OCI-LY7 (cell line): Measurements from ENCODE around the gene PICALM. TPM values are rescaled to one million over a fixed set of nuclear protein-coding genes. Genes with fewer than 3 reads are reported as not detected.

Source experiments
- BruUV-seq: library from RNA; stranded (reverse); fragments of 400-500 nt; replicated peaks from 2 replicates; lab custom pipeline; 2021; lab: Mats Ljungman, UMichigan
- CTCF ChIA-PET: fragments of 300-600 bp; sonication (Branson Sonifier 250); formaldehyde crosslinking; loops from one replicate; lab custom pipeline; 2022; ENCODE audit warnings: antibody characterized with exemption; ENCODE audit not compliant: unreplicated experiment; lab: Charles Lee
- POLR2A ChIA-PET: fragments of 300-600 bp; sonication (Branson Sonifier 250); formaldehyde crosslinking; loops from one replicate; lab custom pipeline; 2022; ENCODE audit warnings: antibody characterized with exemption; lab: Charles Lee
- DNase-seq: peaks from one replicate; pipeline ENCODE4 v3.0.0-alpha.2; 2015; ENCODE audit warnings: low spot score
- H2AFZ ChIP-seq: fragments of 200-600 bp; sonication (generic), shearing (Covaris generic); 2 replicates; pipeline ENCODE4 v1.6.1; 2014; ENCODE audit warnings: mild to moderate bottlenecking, antibody characterized with exemption, low read length, moderate library complexity
- H3K27ac ChIP-seq: fragments of 200-600 bp; sonication (generic); 2 replicates; pipeline ENCODE4 v1.5.1; 2014; ENCODE audit warnings: mixed run types, low read depth, mild to moderate bottlenecking, moderate library complexity, low read length, inconsistent platforms; ENCODE audit not compliant: poor library complexity, severe bottlenecking
- H3K36me3 ChIP-seq: fragments of 200-600 bp; sonication (generic); 2 replicates; pipeline ENCODE4 v1.6.1; 2014; ENCODE audit warnings: mild to moderate bottlenecking, antibody characterized with exemption, low read length, moderate library complexity, mixed read lengths; ENCODE audit not compliant: insufficient read depth
- H3K4me1 ChIP-seq: fragments of 200-600 bp; sonication (generic); 2 replicates; pipeline ENCODE4 v1.5.1; 2014; ENCODE audit warnings: mild to moderate bottlenecking, low read length; ENCODE audit not compliant: insufficient read depth, poor library complexity, severe bottlenecking
- H3K4me2 ChIP-seq: fragments of 200-600 bp; sonication (generic); 2 replicates; pipeline ENCODE4 v1.6.1; 2014; ENCODE audit warnings: mild to moderate bottlenecking, low read length
- H3K4me3 ChIP-seq: fragments of 200-600 bp; sonication (generic); 2 replicates; pipeline ENCODE4 v1.5.1; 2014; ENCODE audit warnings: mild to moderate bottlenecking, low read depth, low read length; ENCODE audit not compliant: poor library complexity, severe bottlenecking
- H3K79me2 ChIP-seq: fragments of 200-600 bp; sonication (generic); 2 replicates; pipeline ENCODE4 v1.6.1; 2016; ENCODE audit warnings: low read depth, mild to moderate bottlenecking, low read length, moderate library complexity, mixed read lengths; ENCODE audit not compliant: insufficient read depth
- H3K9me2 ChIP-seq: fragments of 200-600 bp; sonication (generic); 2 replicates; pipeline ENCODE4 v1.6.1; 2016; ENCODE audit warnings: mild to moderate bottlenecking, low read length, mixed read lengths; ENCODE audit not compliant: insufficient read depth
- H3K9me3 ChIP-seq: fragments of 200-600 bp; sonication (generic); 2 replicates; pipeline ENCODE4 v1.6.1; 2014; ENCODE audit warnings: mild to moderate bottlenecking, mixed run types, low read length, mixed read lengths
- H4K20me1 ChIP-seq: fragments of 200-600 bp; sonication (generic); 2 replicates; pipeline ENCODE4 v1.6.1; 2014; ENCODE audit warnings: mild to moderate bottlenecking, antibody characterized with exemption, low read length, moderate library complexity, mixed read lengths; ENCODE audit not compliant: insufficient read depth
- CTCF ChIP-seq: fragments of 200-600 bp; sonication (generic); conservative IDR thresholded peaks from 2 replicates; pipeline ENCODE4 v1.5.1; 2014; ENCODE audit warnings: mild to moderate bottlenecking, antibody characterized with exemption, low read length, moderate library complexity, mixed read lengths
- EZH2phosphoT487 ChIP-seq: fragments of 200-600 bp; sonication (generic); IDR thresholded peaks from 2 replicates; pipeline ENCODE4 v1.6.1; 2018; ENCODE audit warnings: low read depth, borderline replicate concordance, mild to moderate bottlenecking, mixed run types, antibody characterized with exemption, low read length, moderate library complexity, mixed read lengths
- intact Hi-C: fragments of 100-400 bp; cut with micrococcal nuclease; formaldehyde crosslinking; loops from one replicate; pipeline ENCODE4 v1.10.0; 2022; ENCODE audit not compliant: unreplicated experiment
- total RNA-seq, 2 experiments: library from RNA; depleted of rRNA in 1 of 2; stranded (reverse); fragments of >200 nt in 1 of 2; shearing (Covaris generic) in 1 of 2; gene quantifications; 2 replicates each; pipeline ENCODE4 v1.2.3, GENCODE V29; 2014 to 2022

PICALM gene
- total RNA-seq, 2 experiments from 2014 or later, result 77.9 to 108 TPM

DNA sequence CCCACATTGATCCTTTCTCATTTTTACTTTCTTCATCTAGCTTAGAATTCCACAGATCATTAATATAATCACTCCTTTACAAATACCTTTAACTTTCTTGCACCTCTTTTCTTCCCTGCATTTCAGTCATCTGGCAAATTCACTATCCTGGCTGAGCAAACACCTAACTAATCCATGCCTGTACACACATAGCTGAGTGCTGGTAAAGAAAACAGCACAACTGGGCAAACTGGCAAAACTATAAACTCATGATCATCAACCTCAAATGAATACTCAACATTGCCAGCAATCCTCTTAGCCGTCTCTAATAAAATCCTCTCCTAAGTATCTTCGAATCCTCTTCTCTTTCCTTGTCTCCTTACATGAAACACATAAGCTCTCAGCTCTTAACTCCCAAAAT, 52.4 kb downstream of the PICALM start:
- Histone ChIP-seq H3K36me3 (peaks cover 72% of the 10 kb centered on the region), H3K4me2 (no peak overlapping the region), H3K27ac (no peak overlapping the region), H4K20me1 (no peaks in the 10 kb centered on the region), H3K79me2 (no peaks in the 10 kb centered on the region), H2AFZ (no peak overlapping the region), H3K9me2 (no peaks in the 10 kb centered on the region), H3K4me3 (no peak overlapping the region), H3K9me3 (no peaks in the 10 kb centered on the region), H3K4me1 (no peaks in the 10 kb centered on the region)
- TF ChIP-seq EZH2phosphoT487 (no peak), CTCF (no peak)
- ChIA-PET POLR2A (interaction anchor here (1.2 to 3.0 kb wide), 4 partner anchors 9 to 50 kb away, joined by 4 to 8 read pairs (median 6); no protein-coding TSS in a partner anchor), CTCF (interaction anchor here (1.1 kb wide), 1 partner anchor 145 kb away, joined by 3 read pairs; no protein-coding TSS in a partner anchor)
- no TSS peak for BruUV-seq
- no peak for DNase-seq
- intact Hi-C loops, result no loop called here

DNA sequence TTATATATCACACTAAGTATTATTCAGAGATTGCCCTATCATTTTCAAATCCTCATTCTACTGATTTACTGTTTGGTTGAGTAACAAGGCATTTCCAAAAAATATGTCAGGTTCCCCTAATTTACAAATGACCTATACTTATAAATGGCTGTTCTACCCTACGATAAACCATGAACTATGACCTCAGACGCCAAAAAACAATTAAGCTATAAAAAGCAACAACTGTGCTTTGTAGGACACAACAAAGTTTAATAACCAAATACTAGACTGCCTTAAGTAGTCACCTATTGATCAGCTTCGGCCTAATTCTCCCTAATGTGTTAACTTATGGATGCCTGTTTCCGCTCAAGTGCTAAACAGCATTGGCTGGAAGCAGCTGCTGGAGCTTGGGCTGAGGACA, 53.2 kb downstream of the PICALM start:
- Histone ChIP-seq H3K4me3 (no peak overlapping the region), H3K36me3 (peaks cover 72% of the 10 kb centered on the region), H4K20me1 (no peaks in the 10 kb centered on the region), H3K4me2 (no peak overlapping the region), H3K27ac (no peak overlapping the region), H2AFZ (no peak overlapping the region), H3K79me2 (no peaks in the 10 kb centered on the region), H3K9me3 (no peaks in the 10 kb centered on the region), H3K9me2 (no peaks in the 10 kb centered on the region), H3K4me1 (no peaks in the 10 kb centered on the region)
- POLR2A ChIA-PET, result interaction anchor here (0.6 to 3.0 kb wide), 7 partner anchors 10 to 823 kb away, joined by 3 to 8 read pairs (median 4); no protein-coding TSS in a partner anchor
- BruUV-seq, result no TSS peak
- TF ChIP-seq CTCF, result no peak
- no peak for TF ChIP-seq EZH2phosphoT487
- CTCF ChIA-PET, result interaction anchor here (0.6 to 1.1 kb wide), 3 partner anchors 37 to 146 kb away, joined by 3 read pairs; no protein-coding TSS in a partner anchor
- no peak for DNase-seq
- intact Hi-C loops, result no loop called here

DNA sequence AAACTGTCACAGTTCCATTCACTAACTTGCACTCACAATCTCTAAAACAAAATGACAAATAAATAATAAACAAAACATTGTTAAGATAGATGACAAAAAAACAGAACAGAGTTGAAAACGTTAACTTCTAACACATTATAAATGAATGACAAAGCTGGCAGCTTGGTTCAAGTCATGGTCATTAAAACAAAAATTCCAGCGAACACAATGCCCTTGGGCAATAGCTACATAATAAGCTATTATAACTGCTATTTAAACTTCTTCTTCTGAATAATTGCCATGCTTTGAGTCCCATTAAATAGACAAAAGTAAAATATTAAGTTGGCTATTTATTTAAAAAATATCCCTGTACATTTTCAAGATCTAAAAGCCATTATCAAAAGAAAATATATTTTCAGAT, 54.7 kb downstream of the PICALM start:
- POLR2A ChIA-PET, result interaction anchor here (1.0 to 3.0 kb wide), 3 partner anchors 9 to 14 kb away, joined by 3 to 8 read pairs (median 4); no protein-coding TSS in a partner anchor
- no peak overlapping the region for H3K4me2 ChIP-seq
- H2AFZ ChIP-seq, result no peak overlapping the region
- CTCF ChIA-PET, result no interaction called here
- no peak for DNase-seq
- intact Hi-C loops, result no loop called here
- H3K27ac ChIP-seq, result no peak overlapping the region
- no peaks in the 10 kb centered on the region for H3K79me2 ChIP-seq
- peaks cover 70% of the 10 kb centered on the region for H3K36me3 ChIP-seq
- H3K4me3 ChIP-seq, result no peak overlapping the region
- H3K9me2 ChIP-seq, result no peaks in the 10 kb centered on the region
- H3K4me1 ChIP-seq, result no peaks in the 10 kb centered on the region
- H4K20me1 ChIP-seq, result no peaks in the 10 kb centered on the region
- BruUV-seq, result no TSS peak
- H3K9me3 ChIP-seq, result no peaks in the 10 kb centered on the region
- TF ChIP-seq CTCF (no peak), EZH2phosphoT487 (no peak)
